Gastroesophageal sphincter (tissue), 3 donors: ENCODE measurements around the gene REPS1.

Source experiments
- CTCF ChIP-seq, 4 experiments: fragments of 200-600 bp in 2 of 4; fragments of 450-650 bp in 2 of 4; sonication (generic) in 1 of 4; IDR thresholded peaks; one replicate each; pipeline ENCODE4 v1.5.1; 2017 to 2019; ENCODE audit warnings: antibody characterized with exemption in 4 of 4, mild to moderate bottlenecking in 2 of 4, moderate library complexity in 2 of 4
- EP300 ChIP-seq: sonication (generic); formaldehyde crosslinking; IDR thresholded peaks from one replicate; pipeline ENCODE4 v1.6.1; 2017; ENCODE audit warnings: antibody characterized with exemption, mild to moderate bottlenecking
- POLR2A ChIP-seq, 2 donors: fragments of 450-650 bp; IDR thresholded peaks; one replicate each; pipeline ENCODE4 v1.6.1; 2017; ENCODE audit warnings: antibody characterized with exemption in 2 of 2, mild to moderate bottlenecking in 2 of 2, moderate library complexity in 1 of 2
- POLR2AphosphoS5 ChIP-seq: sonication (generic); formaldehyde crosslinking; IDR thresholded peaks from one replicate; pipeline ENCODE4 v1.6.1; 2017; ENCODE audit warnings: antibody characterized with exemption

- TF ChIP-seq EP300 (no peak), CTCF (IDR thresholded peaks at IDR 0.05) (no peak), POLR2A (IDR thresholded peaks at IDR 0.05) (no peak), POLR2AphosphoS5 (no peak)
Measured at GRCh38 chr6:138856654-138857053, 131.4 kb downstream of the REPS1 start.
